GM19467 (cell line): ENCODE data around the gene NEFH.

ENCODE experiments used
- ATAC-seq: cut with Tn5 transposase; IDR thresholded peaks from one replicate; pipeline ENCODE4 v1.9.1; 2021; ENCODE audit warnings: mild to moderate bottlenecking, moderate library complexity; ENCODE audit not compliant: unreplicated experiment

NEFH gene

DNA sequence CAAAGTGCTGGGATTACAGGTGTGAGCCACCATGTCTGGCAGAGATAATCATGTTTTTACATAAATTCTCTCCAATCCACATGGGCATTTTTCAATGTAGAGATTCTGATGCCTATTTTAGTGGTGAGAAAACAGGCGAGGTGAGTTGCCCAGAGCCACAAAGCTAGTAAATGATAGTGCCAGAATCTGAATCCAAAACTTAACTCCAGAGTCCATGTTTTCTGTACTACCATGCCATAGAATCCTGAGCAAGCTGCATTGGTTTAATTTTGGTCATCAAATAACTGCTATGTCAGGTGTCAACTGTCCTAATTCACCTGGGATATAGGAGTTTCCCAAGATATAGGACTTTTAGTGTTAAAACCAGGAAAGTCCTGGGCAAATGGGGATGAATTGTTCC, 13.6 kb downstream of the NEFH start:
- ATAC-seq, result no peak

DNA sequence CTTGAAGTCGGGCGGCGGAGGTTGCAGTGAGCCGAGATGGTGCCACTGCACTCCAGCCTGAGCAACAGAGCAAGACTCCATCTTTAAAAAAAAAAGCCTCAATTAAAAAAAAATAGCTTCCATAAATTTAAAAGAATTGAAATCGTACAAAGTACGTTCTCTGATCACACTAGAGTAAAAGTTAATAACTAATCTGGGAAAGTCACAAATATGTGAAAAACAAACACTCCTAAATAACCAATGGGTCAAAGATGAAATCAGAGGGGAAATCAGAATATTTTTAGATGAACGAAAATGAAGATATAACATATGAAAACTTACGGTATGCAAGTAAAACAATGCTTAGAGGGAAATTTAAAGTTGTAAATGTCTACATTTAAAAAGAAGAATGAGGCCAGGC, 19.8 kb downstream of the NEFH start:
- no peak for ATAC-seq

- ATAC-seq, result no peak
These were observed 23.9 kb downstream of the NEFH start for GRCh38 chr22:29503811-29504372.

DNA sequence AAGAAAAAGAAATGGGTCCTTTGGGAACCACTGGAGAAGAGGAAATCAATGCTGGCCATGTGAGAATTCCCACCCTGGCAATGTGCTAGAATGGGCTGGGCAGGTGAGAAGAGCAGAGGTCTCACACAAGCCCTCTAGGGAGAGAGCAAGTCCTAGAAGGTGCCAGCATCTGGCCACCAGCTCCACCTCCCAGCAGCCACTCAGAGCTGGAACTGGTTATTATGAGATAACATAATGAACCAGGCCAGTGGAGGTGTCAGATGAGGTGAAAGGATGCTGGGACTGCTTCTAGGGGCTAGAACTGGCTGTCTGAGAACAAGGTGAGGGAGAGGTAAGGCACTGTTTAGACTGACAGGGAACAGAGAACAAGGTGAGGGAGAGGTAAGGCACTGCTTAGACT, 29.3 kb downstream of the NEFH start:
- no peak for ATAC-seq

- no peak for ATAC-seq
These were observed 29.8 kb downstream of the NEFH start for GRCh38 chr22:29509815-29510214.

DNA sequence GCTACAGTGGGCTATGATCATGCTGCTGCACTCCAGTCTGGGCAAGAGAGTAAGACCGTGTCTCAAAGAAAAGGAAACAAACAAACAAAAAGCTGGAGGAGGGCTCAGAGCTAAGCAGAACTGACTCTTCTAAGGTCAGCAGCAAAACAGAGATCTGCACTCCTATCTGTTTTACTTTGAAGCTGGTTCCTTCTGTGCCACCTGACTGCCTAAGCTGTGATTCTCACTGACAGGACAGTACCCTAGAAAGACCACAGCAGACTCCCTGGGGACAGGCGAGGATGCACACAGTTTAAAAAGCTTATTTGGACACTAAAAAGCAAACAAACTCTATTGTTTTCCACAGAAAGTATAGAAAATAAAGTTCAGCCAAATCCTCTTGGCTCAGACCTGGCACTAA, 30.5 kb downstream of the NEFH start:
- ATAC-seq, result no peak

DNA sequence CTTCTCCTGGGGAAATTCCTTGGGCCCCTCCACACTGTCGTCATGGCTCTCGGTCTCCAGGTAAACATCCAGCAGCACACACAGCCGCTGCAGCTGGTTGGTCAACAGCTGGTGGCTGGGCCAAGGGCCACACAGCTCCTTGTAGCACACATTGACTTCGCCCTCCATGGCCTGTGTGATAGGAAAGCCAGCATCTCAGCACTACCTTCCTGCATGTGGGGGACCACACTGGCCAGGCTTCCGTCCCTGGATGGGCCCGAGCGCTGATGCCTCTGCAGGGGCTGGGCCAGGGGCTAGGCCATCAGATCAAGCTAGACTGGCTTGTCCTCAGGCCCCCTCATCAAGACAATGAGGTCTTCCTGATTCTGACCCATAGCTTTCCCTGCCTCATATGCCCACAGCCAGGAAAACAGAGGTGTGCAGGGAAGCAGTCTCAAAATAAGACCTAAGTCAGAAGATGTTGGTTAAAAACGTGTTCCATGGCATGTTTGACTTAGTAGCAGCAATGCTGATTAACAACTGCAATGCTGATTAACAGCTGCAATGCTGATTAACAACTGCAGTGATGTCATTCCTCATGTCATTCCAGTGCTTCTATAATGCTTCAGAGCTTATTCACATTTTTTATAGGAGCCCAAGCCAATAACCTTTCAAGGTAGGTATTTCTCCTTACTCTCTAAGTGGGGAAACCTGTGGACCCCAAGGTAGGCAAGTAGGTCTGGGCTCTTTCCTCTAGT, 31.3 kb downstream of the NEFH start:
- no peak for ATAC-seq

- no peak for ATAC-seq
These were observed 32.0 kb downstream of the NEFH start for GRCh38 chr22:29512031-29512430.

GRCh38 chr22:29517215-29517908, 37.3 kb downstream of the NEFH start:
- ATAC-seq, result no peak

DNA sequence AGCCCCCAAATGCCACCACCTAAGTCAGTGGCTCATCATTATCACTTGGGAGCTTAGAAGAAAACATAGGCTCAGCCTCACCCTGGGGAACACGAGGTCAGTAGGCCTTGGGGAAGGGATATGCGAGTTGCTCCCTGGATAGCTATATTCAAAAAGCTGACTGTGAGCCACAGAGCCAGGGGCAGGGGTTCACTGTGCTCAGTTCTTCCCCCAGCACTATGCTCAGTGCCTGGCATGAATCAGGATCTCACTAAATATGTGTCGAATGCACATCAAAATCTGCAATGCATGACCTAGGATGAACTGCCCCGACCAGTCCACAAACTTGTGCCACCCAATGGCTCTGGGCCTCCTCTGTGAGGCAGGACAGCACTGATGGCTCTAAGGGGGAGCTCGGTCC, 38.4 kb downstream of the NEFH start:
- ATAC-seq, result no peak

- no peak for ATAC-seq
These were observed 40.0 kb downstream of the NEFH start for GRCh38 chr22:29519996-29520395.

DNA sequence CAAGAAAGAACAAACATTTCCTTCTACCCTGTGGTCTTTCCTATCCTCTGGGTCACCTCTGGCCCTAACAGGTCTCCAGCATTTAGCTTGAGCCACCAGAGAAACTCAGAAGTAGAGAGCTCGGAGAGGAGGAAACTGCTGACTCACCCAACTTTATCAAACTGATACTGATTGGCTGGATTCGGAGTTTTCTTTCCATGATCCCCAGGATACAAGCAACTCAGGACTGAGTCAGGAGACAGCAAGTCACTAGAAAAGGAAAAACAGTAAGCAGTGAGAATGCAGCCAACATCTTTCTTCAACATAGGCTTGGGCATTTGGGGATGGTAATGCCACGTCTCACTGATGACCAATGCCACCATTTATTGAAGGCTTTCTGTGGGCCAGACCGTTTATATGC, 40.8 kb downstream of the NEFH start:
- no peak for ATAC-seq

DNA sequence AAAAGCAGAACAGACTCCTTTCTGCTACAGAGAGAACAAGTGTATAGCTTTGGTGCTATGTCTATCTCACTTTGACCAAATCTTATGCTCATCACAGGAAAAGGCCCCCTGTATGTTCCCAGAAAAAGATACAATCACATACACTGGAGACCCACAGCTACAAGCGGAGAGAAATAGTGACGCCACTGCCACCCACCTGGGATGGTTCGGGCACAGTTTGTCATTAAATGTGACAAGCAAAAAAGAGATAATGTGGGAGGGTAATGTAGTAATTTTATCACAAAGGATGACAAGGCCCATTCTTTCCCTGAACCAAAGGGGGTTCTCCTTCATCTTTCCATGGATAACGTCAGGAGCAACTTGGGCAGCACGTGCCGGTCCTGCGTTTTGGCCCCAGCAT, 41.5 kb downstream of the NEFH start:
- ATAC-seq, result no peak

- ATAC-seq, result no peak
These were observed 43.7 kb downstream of the NEFH start for GRCh38 chr22:29523761-29524160.

- ATAC-seq, result no peak
These were observed 44.6 kb downstream of the NEFH start for GRCh38 chr22:29524442-29525191.

DNA sequence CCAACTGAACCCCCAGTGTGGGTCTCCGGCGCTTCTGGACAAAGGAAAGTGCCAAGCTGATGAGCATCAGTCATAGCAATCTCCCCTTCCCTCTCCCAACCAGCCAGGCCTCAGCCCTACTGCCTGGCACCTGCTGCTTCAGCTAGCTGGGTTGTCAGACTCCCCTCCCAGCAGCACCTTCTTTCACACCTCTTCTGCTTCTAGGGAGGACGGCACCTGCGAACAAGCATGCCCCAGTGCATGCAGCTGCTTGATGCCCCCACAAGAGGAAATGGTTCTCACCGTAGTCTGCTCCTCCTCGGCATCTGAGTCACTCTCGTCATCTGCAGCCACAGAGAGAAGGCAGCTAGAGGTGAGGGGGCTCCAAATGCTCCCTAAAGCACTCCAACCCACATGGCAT, 48.1 kb downstream of the NEFH start:
- ATAC-seq, result no peak

GRCh38 chr22:29530716-29531115, 50.7 kb downstream of the NEFH start:
- ATAC-seq, result no peak

DNA sequence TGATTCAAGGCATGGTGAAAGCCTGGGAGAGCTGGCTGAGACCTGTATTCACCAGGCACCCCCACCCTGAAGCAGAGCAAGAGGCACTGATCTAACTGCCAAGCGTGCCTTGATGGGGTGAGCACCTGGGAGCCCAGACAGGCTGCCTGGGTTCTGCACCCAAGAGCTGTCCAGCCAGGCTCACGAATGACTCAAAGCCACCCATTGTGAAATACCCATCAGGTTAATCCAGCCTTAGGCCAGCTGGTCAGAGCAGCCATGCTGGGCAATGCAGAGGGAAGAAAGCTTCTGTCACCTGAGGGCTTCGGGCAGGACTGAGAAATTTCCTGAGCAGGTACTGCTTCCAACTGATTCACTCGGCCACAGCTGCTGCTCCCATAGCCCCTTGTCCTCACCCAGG, 51.4 kb downstream of the NEFH start:
- ATAC-seq, result no peak

DNA sequence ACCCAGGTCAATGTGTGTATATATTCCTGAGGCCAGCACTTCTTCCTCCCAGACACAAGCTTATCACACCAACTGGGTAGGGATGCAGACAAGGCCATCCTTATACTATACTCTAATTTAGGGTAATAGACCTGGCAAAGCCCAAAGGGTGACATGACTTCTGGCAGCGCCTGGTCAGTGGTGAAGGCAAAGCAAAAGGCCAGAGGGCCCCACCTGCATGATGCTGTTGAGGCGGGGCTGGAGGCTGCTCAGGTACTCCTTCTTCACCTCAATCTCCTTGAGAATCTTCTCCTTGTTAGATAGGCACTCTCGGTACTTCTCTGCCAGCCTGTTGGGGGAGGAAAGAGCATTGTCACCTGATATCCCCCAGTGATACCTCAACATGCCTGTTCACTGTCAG, 56.4 kb downstream of the NEFH start:
- ATAC-seq, result no peak

DNA sequence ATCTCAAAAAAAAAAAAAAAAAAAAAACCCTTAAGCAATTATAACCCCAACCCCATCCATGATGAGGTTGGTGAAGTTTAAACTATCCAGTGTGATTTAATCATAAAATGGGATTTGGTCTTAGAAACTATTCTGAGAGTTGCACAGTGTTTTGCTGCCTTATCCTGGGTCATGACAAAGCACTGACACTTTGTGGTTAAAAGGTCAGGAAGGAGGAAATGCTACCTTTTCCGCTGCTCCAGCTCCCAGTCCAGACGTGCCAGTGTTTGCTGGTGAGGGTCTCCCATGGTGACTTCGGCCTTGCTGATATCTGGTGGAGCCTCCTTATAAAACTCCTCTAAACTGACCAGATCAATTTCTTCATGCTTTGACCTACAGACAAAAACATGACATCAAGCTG, 59.1 kb downstream of the NEFH start:
- no peak for ATAC-seq
